ENCODE data around the gene U2AF2.

Gene U2AF2

GRCh38 chr19:55640577-55641425, 14.0 kb upstream of the U2AF2 start, which contains the start of gene ZNF580:
TSS of gene ZNF580 (plus strand) at chr19:55641002. CDS start at chr19:55642509, 1,507 bp downstream.
- no peaks in the 10 kb centered on the region for H3K9me2 ChIP-seq (ENCODE audit: low read depth, low read length)

DNA sequence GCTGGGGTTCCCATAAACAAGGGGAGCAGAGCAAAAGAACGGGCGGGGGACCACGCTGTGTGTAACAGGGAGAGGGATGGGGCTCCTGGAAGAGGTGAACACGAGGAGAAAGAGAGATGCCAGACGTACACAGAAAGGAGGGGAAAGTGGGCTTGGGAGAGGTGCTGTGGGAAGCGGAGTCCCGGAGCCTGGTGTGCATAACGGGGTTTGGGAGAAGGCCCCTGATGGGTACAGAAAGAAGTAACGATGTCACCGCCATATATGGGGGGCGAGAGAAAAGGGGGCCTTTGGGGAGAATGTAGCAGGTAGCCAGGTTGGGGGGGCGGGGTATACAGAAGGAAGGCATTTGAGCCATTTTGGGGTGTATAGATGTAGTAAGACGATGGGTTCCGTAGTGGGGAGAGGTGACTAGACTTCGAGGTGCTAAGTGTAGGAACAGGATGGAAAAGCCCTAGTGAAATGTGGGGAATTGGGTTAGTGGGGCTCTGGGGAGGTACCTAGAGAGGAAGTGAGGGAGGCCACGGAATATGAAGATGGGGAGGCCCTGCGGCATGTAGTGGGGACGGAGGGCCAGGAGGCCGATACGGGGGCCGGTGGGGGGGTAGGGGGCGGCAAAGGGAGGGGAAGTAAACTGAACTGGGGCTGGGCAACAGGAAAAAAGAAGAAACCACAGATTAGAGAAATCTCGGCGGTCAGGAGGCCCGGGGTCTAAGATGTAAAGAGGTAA, 13.2 kb upstream of the U2AF2 start:
- H3K4me3 ChIP-seq (ENCODE audit: low read depth, low read length, poor library complexity, severe bottlenecking), result peak overlapping the region; percentile 89
- H3K4me2 ChIP-seq (ENCODE audit: low read length), result peak overlapping the region; percentile 87
- H3K9me2 ChIP-seq (ENCODE audit: low read depth, low read length), result no peaks in the 10 kb centered on the region
- H3K4me1 ChIP-seq (ENCODE audit: insufficient read depth, low read length, severe bottlenecking), result peaks cover 54% of the 10 kb centered on the region
- H3K27me3 ChIP-seq (ENCODE audit: insufficient read depth, low read length), result no peaks in the 10 kb centered on the region
- no peaks in the 10 kb centered on the region for H3K9me3 ChIP-seq (ENCODE audit: low read length)
- no peaks in the 10 kb centered on the region for H4K20me1 ChIP-seq (ENCODE audit: insufficient read depth, low read length)
- H3K36me3 ChIP-seq (ENCODE audit: insufficient read depth, low read length), result peaks cover 26% of the 10 kb centered on the region
- TF ChIP-seq EZH2 (IDR thresholded peaks at IDR 0.05; ENCODE audit: borderline replicate concordance, low read length), result no peak
- TF ChIP-seq, protein P1, sequence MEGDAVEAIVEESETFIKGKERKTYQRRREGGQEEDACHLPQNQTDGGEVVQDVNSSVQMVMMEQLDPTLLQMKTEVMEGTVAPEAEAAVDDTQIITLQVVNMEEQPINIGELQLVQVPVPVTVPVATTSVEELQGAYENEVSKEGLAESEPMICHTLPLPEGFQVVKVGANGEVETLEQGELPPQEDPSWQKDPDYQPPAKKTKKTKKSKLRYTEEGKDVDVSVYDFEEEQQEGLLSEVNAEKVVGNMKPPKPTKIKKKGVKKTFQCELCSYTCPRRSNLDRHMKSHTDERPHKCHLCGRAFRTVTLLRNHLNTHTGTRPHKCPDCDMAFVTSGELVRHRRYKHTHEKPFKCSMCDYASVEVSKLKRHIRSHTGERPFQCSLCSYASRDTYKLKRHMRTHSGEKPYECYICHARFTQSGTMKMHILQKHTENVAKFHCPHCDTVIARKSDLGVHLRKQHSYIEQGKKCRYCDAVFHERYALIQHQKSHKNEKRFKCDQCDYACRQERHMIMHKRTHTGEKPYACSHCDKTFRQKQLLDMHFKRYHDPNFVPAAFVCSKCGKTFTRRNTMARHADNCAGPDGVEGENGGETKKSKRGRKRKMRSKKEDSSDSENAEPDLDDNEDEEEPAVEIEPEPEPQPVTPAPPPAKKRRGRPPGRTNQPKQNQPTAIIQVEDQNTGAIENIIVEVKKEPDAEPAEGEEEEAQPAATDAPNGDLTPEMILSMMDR (IDR thresholded peaks at IDR 0.05; ENCODE audit: low read length), result no peak
- peaks cover 10% of the 10 kb centered on the region for H3K79me2 ChIP-seq (ENCODE audit: insufficient read depth, low read length)
- H3F3A ChIP-seq (ENCODE audit: insufficient read depth, low read length), result 0 out of 2 replicates have a peak, but pooled peaks cover 3% of the 10 kb centered on the region
- peak overlapping the region; percentile 96 for H3K9ac ChIP-seq (ENCODE audit: low read length)
- H2AFZ ChIP-seq (ENCODE audit: low read length), result no peak overlapping the region
- H3K27ac ChIP-seq (ENCODE audit: low read depth, low read length, poor library complexity, severe bottlenecking), result peak overlapping the region; percentile 94

More at GRCh38 chr19:55640577-55641425, 14.0 kb upstream of the U2AF2 start, which contains the start of gene ZNF580:
- Histone ChIP-seq H3K4me3 (ENCODE audit: low read depth, low read length, poor library complexity, severe bottlenecking) (peak within 1 kb of the TSS; percentile 89), H3K27ac (ENCODE audit: low read depth, low read length, poor library complexity, severe bottlenecking) (peak within 1 kb of the TSS; percentile 94), H3K79me2 (ENCODE audit: insufficient read depth, low read length) (peaks cover 17% of the 10 kb centered on the region), H3K4me1 (ENCODE audit: insufficient read depth, low read length, severe bottlenecking) (peaks cover 60% of the 10 kb centered on the region), H4K20me1 (ENCODE audit: insufficient read depth, low read length) (no peaks in the 10 kb centered on the region), H3K4me2 (ENCODE audit: low read length) (peak within 1 kb of the TSS; percentile 87), H3K36me3 (ENCODE audit: insufficient read depth, low read length) (peaks cover 24% of the 10 kb centered on the region), H3K27me3 (ENCODE audit: insufficient read depth, low read length) (no peaks in the 10 kb centered on the region), H3K9me3 (ENCODE audit: low read length) (no peaks in the 10 kb centered on the region), H3F3A (ENCODE audit: insufficient read depth, low read length) (0 out of 2 replicates have a peak, but pooled peaks cover 3% of the 10 kb centered on the region), H2AFZ (ENCODE audit: low read length) (no peak within 1 kb of the TSS), H3K9ac (ENCODE audit: low read length) (peak within 1 kb of the TSS; percentile 96)
- TF ChIP-seq EZH2 (IDR thresholded peaks at IDR 0.05; ENCODE audit: borderline replicate concordance, low read length), result no peak
- TF ChIP-seq, protein P1 (IDR thresholded peaks at IDR 0.05; ENCODE audit: low read length), result no peak

DNA sequence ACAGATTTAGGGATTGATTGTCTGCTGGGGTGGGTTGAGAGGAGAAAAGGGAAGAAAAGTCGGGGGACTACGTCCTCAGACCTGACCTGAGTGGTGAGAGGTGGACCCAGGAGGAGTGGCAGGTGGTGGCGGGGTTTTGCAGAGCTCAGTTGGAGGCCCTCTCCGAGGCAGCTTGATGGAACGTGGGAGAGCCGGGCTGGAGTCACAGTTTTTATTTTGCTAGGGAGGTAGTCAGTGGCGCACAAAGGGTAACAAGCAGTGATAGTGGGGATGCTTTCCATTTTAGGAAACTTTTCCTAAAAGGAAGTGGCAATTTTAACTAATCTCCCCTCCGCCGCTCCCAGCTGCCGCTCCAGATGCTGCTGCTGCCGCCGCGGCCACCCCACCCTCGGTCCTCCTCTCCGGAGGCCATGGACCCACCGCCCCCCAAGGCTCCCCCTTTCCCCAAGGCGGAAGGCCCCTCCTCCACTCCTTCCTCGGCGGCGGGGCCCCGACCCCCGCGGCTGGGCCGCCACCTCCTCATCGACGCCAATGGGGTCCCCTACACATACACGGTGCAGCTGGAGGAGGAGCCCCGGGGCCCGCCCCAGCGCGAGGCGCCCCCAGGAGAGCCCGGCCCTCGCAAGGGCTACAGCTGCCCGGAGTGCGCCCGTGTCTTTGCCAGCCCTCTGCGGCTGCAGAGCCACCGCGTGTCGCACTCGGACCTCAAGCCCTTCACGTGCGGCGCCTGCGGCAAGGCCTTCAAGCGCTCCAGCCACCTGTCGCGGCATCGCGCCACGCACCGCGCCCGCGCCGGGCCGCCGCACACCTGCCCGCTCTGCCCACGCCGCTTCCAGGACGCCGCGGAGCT, 12.5 kb upstream of the U2AF2 start:
- H3F3A ChIP-seq (ENCODE audit: insufficient read depth, low read length), result peaks cover 9% of the 10 kb centered on the region; the same call in 1 of the 2 replicates
- H3K27ac ChIP-seq (ENCODE audit: low read depth, low read length, poor library complexity, severe bottlenecking), result peak overlapping the region; percentile 94
- peak overlapping the region; percentile 87 for H3K4me2 ChIP-seq (ENCODE audit: low read length)
- H3K4me3 ChIP-seq (ENCODE audit: low read depth, low read length, poor library complexity, severe bottlenecking), result peak overlapping the region; percentile 89
- H3K9me3 ChIP-seq (ENCODE audit: low read length), result no peaks in the 10 kb centered on the region
- no peak overlapping the region for H2AFZ ChIP-seq (ENCODE audit: low read length)
- no peaks in the 10 kb centered on the region for H3K27me3 ChIP-seq (ENCODE audit: insufficient read depth, low read length)
- peak overlapping the region; percentile 96 for H3K9ac ChIP-seq (ENCODE audit: low read length)
- H3K36me3 ChIP-seq (ENCODE audit: insufficient read depth, low read length), result peaks cover 26% of the 10 kb centered on the region
- no peaks in the 10 kb centered on the region for H4K20me1 ChIP-seq (ENCODE audit: insufficient read depth, low read length)
- peaks cover 10% of the 10 kb centered on the region for H3K79me2 ChIP-seq (ENCODE audit: insufficient read depth, low read length)
- TF ChIP-seq EZH2 (IDR thresholded peaks at IDR 0.05; ENCODE audit: borderline replicate concordance, low read length), result no peak
- TF ChIP-seq, protein P1 (IDR thresholded peaks at IDR 0.05; ENCODE audit: low read length), result no peak
- no peaks in the 10 kb centered on the region for H3K9me2 ChIP-seq (ENCODE audit: low read depth, low read length)
- H3K4me1 ChIP-seq (ENCODE audit: insufficient read depth, low read length, severe bottlenecking), result peaks cover 57% of the 10 kb centered on the region
